ENCODE data around the gene MYO5B. TPM values are rescaled to one million over a fixed set of nuclear protein-coding genes. Genes with fewer than 3 reads are reported as not detected.

Gene MYO5B
- total and polyA plus RNA-seq, 2 of the 4 experiments (the other 2 are of a cell fraction), result 0.24 to 0.54 TPM

DNA sequence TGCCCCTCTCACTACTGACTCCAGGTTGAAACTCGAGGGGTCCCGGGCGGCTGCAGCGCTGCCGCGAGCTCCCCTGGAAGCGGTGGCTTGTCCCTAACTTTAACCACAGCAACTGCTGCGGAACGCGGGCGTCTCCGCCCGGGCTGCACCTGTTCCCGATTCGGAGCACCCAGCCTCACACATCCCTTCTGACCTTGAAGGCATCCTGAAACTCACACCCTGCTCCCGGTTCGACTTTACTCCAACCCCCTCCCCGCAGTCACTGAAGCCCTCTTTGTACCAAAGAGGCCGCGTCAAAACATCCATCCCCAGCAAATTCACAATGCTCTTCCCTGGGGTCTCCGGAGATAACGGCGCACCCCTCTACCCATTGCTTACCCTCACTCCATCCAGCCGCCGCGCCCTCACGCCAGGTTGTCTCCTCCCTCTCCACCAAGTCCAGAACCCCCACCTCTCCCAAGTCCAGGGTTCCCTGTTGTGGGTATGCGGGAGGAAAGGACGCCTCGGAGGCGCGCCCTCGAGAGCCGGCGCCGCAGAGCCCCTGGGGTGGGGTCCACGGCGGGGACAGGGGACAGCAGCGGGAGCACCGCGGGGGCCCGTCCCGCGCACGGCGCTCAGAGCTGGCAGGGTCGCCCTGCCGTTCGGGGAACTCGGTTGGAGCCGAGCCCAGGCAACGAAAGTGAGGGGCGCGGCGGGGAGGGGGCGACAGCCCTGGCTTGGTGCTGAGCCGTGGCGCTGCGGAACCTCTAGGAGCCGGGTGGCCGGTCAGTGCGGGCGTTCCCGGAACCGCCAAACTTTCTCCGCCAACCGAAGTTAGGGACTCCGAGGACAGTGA, 934 bp downstream of the MYO5B start:
- Histone ChIP-seq H3K56ac (ENCODE audit: extremely low read depth, insufficient read depth, low read length) (no peak overlapping the region), H2AK9ac (replicated peaks; ENCODE audit: low read depth, low read length, poor library complexity) (no peak overlapping the region), H2BK20ac (ENCODE audit: low read depth, low read length) (no peak overlapping the region), H3K9me1 (ENCODE audit: insufficient read depth, low read length) (no peaks in the 10 kb centered on the region), H2BK15ac (ENCODE audit: low read depth, low read length) (no peak overlapping the region), H3K79me1 (ENCODE audit: low read depth in 1 of 2, low read length in 2 of 2) (no peaks in the 10 kb centered on the region), H4K91ac (ENCODE audit: insufficient read depth, low read depth, low read length) (no peak overlapping the region), H4K20me1 (ENCODE audit: insufficient read depth, low read length) (no peaks in the 10 kb centered on the region), H3K27me3 (ENCODE audit: control insufficient read depth, insufficient read depth, low read length) (peaks cover 43% of the 10 kb centered on the region), H3K9ac (ENCODE audit: low read depth, low read length) (no peak overlapping the region), H4K8ac (ENCODE audit: low read depth in 2 of 2, low read length in 2 of 2) (no peak overlapping the region), H3K23ac (ENCODE audit: low read depth, low read length) (no peak overlapping the region), H3K4me1 (ENCODE audit: control insufficient read depth, insufficient read depth, low read length) (no peaks in the 10 kb centered on the region), H3K14ac (replicated peaks; ENCODE audit: low read depth, low read length) (no peak overlapping the region), H3K4ac (ENCODE audit: low read depth, low read length) (no peak overlapping the region), H4K5ac (ENCODE audit: low read depth, low read length) (no peak overlapping the region), H2BK5ac (ENCODE audit: low read depth, low read length, poor library complexity, severe bottlenecking) (no peak overlapping the region), H3K4me3 (ENCODE audit: insufficient read depth, low read depth, low read length) (no peak overlapping the region), H3K27ac (ENCODE audit: insufficient read depth, low read length) (no peak overlapping the region), H3K18ac (ENCODE audit: low read depth, low read length) (no peak overlapping the region), H3K36me3 (ENCODE audit: control insufficient read depth, insufficient read depth, low read length) (no peaks in the 10 kb centered on the region), H2AFZ (replicated peaks; ENCODE audit: low read length, poor library complexity) (no peak overlapping the region), H3K9me3 (ENCODE audit: control insufficient read depth, insufficient read depth, low read length) (no peaks in the 10 kb centered on the region; the same call in 1 of the 2 replicates), H2BK120ac (ENCODE audit: low read depth, low read length) (no peak overlapping the region), H2AK5ac (ENCODE audit: low read depth, low read length) (no peak overlapping the region), H3K4me2 (ENCODE audit: low read depth, low read length) (no peak overlapping the region)
- POLR2A ChIA-PET (ENCODE audit: unreplicated experiment), result no interaction called here
- 1% methylated on average over 35 of the region's 68 CpGs; no CpG with 5 or more reads in 1 of the 2 experiments for WGBS, 2 experiments (ENCODE audit: extremely low coverage in 2 of 2, insufficient read length in 1 of 2)
- ATAC-seq (ENCODE audit: low read depth), result no peak
- in situ Hi-C loops (cut with MboI; ENCODE audit: low sequenced_read_pairs), result loop anchor here (25.0 kb wide), 1 partner anchor 682 kb away; no protein-coding TSS in a partner anchor
- no peak for DNase-seq
- no TSS peak for BruUV-seq (replicated peaks)
- intact Hi-C loops (cut with micrococcal nuclease), result no loop called here
- dilution Hi-C loops (cut with HindIII; ENCODE audit: low sequenced_read_pairs, unreplicated experiment), result no loop called here
- CTCF ChIA-PET, result no interaction called here
- TF ChIP-seq POLR2A (IDR thresholded peaks at IDR 0.05; ENCODE audit: low read depth, low read length) (no peak), RAD21 (IDR thresholded peaks at IDR 0.05; ENCODE audit: low read length) (no peak), MAFK (IDR thresholded peaks at IDR 0.05; ENCODE audit: low read depth, low read length) (no peak), MAZ (IDR thresholded peaks at IDR 0.05; ENCODE audit: borderline replicate concordance, low read depth, low read length) (no peak), SMC3 (IDR thresholded peaks at IDR 0.05; ENCODE audit: low read depth, low read length) (no peak), NFE2L2 (IDR thresholded peaks at IDR 0.05; ENCODE audit: low read depth, low read length) (no peak), MXI1 (IDR thresholded peaks at IDR 0.05; ENCODE audit: borderline replicate concordance, low read depth, low read length) (no peak), CEBPB (IDR thresholded peaks at IDR 0.05; ENCODE audit: low read depth, low read length) (no peak), RFX5 (IDR thresholded peaks at IDR 0.05; ENCODE audit: low read depth, low read length) (no peak), BHLHE40 (IDR thresholded peaks at IDR 0.05; ENCODE audit: low read depth, low read length) (no peak), CHD1 (IDR thresholded peaks at IDR 0.05; ENCODE audit: low read depth, low read length) (no peak), RCOR1 (IDR thresholded peaks at IDR 0.05; ENCODE audit: insufficient replicate concordance, low read length) (no peak)
- TF ChIP-seq, protein P1, sequence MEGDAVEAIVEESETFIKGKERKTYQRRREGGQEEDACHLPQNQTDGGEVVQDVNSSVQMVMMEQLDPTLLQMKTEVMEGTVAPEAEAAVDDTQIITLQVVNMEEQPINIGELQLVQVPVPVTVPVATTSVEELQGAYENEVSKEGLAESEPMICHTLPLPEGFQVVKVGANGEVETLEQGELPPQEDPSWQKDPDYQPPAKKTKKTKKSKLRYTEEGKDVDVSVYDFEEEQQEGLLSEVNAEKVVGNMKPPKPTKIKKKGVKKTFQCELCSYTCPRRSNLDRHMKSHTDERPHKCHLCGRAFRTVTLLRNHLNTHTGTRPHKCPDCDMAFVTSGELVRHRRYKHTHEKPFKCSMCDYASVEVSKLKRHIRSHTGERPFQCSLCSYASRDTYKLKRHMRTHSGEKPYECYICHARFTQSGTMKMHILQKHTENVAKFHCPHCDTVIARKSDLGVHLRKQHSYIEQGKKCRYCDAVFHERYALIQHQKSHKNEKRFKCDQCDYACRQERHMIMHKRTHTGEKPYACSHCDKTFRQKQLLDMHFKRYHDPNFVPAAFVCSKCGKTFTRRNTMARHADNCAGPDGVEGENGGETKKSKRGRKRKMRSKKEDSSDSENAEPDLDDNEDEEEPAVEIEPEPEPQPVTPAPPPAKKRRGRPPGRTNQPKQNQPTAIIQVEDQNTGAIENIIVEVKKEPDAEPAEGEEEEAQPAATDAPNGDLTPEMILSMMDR (conservative IDR thresholded peaks at IDR 0.05; ENCODE audit: low read depth, low read length), result no peak
- TF ChIP-seq, protein P2, sequence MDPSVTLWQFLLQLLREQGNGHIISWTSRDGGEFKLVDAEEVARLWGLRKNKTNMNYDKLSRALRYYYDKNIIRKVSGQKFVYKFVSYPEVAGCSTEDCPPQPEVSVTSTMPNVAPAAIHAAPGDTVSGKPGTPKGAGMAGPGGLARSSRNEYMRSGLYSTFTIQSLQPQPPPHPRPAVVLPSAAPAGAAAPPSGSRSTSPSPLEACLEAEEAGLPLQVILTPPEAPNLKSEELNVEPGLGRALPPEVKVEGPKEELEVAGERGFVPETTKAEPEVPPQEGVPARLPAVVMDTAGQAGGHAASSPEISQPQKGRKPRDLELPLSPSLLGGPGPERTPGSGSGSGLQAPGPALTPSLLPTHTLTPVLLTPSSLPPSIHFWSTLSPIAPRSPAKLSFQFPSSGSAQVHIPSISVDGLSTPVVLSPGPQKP (IDR thresholded peaks at IDR 0.05; ENCODE audit: borderline replicate concordance, low read depth, low read length), result no peak
- TF ChIP-seq, protein P3, sequence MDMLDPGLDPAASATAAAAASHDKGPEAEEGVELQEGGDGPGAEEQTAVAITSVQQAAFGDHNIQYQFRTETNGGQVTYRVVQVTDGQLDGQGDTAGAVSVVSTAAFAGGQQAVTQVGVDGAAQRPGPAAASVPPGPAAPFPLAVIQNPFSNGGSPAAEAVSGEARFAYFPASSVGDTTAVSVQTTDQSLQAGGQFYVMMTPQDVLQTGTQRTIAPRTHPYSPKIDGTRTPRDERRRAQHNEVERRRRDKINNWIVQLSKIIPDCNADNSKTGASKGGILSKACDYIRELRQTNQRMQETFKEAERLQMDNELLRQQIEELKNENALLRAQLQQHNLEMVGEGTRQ (IDR thresholded peaks at IDR 0.05; ENCODE audit: low read depth, low read length), result no peak

All from IMR-90 (cell line).